ENCODE results near the gene HDAC1. TPM values are rescaled to one million over a fixed set of nuclear protein-coding genes. Genes with fewer than 3 reads are reported as not detected.

HDAC1 gene
- total and polyA plus RNA-seq, 10 of the 15 experiments (the other 5 are each of a cell fraction or from before 2014, with no cell fraction given) = 147 to 331 (median 168) TPM

- TF ChIP-seq ZNF622 (IDR thresholded peaks at IDR 0.05) = no peak
- TF ChIP-seq TCF12 (IDR thresholded peaks at IDR 0.05; ENCODE audit: low read depth, low read length) = no peak
- TF ChIP-seq MYB (IDR thresholded peaks at IDR 0.05; ENCODE audit: borderline replicate concordance, low read depth, low read length) = no peak
- peak; percentile 77; the same call in 1 of the 2 replicates for TF ChIP-seq YY1 (IDR thresholded peaks at IDR 0.05; ENCODE audit: low read depth, low read length)
- no peak for TF ChIP-seq IKZF1 (conservative IDR thresholded peaks at IDR 0.05)
- TF ChIP-seq MYC (IDR thresholded peaks at IDR 0.05; ENCODE audit: insufficient read depth, insufficient read length, insufficient replicate concordance, low read length, severe bottlenecking) = no peak
- no peak for TF ChIP-seq NBN (IDR thresholded peaks at IDR 0.05)
- TF ChIP-seq, protein P1, sequence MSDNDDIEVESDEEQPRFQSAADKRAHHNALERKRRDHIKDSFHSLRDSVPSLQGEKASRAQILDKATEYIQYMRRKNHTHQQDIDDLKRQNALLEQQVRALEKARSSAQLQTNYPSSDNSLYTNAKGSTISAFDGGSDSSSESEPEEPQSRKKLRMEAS (IDR thresholded peaks at IDR 0.05; ENCODE audit: low read depth, low read length) = no peak
- no peak for TF ChIP-seq ZNF274 (IDR thresholded peaks at IDR 0.05; ENCODE audit: insufficient read depth, insufficient read length)
- TF ChIP-seq SP1 (IDR thresholded peaks at IDR 0.05; ENCODE audit: low read depth, low read length) = no peak
- TF ChIP-seq SMAD1 (IDR thresholded peaks at IDR 0.05; ENCODE audit: low read depth, partially characterized antibody) = no peak
- no peak for TF ChIP-seq EZH2 (IDR thresholded peaks at IDR 0.05; ENCODE audit: borderline replicate concordance, control insufficient read depth, low read depth, low read length)
- no peak for TF ChIP-seq FOXM1 (IDR thresholded peaks at IDR 0.05; ENCODE audit: low read depth, low read length)
- no peak for TF ChIP-seq SRF (IDR thresholded peaks at IDR 0.05; ENCODE audit: low read depth in 2 of 2, low read length in 2 of 2)
- TF ChIP-seq NFIC (IDR thresholded peaks at IDR 0.05; ENCODE audit: low read depth, low read length) = no peak
- no peak for TF ChIP-seq MEF2B (IDR thresholded peaks at IDR 0.05; ENCODE audit: partially characterized antibody, poor library complexity, severe bottlenecking)
- TF ChIP-seq, protein P2, sequence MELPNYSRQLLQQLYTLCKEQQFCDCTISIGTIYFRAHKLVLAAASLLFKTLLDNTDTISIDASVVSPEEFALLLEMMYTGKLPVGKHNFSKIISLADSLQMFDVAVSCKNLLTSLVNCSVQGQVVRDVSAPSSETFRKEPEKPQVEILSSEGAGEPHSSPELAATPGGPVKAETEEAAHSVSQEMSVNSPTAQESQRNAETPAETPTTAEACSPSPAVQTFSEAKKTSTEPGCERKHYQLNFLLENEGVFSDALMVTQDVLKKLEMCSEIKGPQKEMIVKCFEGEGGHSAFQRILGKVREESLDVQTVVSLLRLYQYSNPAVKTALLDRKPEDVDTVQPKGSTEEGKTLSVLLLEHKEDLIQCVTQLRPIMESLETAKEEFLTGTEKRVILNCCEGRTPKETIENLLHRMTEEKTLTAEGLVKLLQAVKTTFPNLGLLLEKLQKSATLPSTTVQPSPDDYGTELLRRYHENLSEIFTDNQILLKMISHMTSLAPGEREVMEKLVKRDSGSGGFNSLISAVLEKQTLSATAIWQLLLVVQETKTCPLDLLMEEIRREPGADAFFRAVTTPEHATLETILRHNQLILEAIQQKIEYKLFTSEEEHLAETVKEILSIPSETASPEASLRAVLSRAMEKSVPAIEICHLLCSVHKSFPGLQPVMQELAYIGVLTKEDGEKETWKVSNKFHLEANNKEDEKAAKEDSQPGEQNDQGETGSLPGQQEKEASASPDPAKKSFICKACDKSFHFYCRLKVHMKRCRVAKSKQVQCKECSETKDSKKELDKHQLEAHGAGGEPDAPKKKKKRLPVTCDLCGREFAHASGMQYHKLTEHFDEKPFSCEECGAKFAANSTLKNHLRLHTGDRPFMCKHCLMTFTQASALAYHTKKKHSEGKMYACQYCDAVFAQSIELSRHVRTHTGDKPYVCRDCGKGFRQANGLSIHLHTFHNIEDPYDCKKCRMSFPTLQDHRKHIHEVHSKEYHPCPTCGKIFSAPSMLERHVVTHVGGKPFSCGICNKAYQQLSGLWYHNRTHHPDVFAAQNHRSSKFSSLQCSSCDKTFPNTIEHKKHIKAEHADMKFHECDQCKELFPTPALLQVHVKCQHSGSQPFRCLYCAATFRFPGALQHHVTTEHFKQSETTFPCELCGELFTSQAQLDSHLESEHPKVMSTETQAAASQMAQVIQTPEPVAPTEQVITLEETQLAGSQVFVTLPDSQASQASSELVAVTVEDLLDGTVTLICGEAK (IDR thresholded peaks at IDR 0.05; ENCODE audit: borderline replicate concordance) = peak; percentile 22; the same call in 1 of the 2 replicates
- TF ChIP-seq BHLHE40 (IDR thresholded peaks at IDR 0.05; ENCODE audit: borderline replicate concordance in 1 of 2, low read depth in 2 of 2, low read length in 1 of 2) = no peak
- 0 out of 2 replicates have a peak, but pooled peaks have one; percentile 20 for TF ChIP-seq ATF7 (IDR thresholded peaks at IDR 0.05; ENCODE audit: low read depth)
- TF ChIP-seq, protein P3, sequence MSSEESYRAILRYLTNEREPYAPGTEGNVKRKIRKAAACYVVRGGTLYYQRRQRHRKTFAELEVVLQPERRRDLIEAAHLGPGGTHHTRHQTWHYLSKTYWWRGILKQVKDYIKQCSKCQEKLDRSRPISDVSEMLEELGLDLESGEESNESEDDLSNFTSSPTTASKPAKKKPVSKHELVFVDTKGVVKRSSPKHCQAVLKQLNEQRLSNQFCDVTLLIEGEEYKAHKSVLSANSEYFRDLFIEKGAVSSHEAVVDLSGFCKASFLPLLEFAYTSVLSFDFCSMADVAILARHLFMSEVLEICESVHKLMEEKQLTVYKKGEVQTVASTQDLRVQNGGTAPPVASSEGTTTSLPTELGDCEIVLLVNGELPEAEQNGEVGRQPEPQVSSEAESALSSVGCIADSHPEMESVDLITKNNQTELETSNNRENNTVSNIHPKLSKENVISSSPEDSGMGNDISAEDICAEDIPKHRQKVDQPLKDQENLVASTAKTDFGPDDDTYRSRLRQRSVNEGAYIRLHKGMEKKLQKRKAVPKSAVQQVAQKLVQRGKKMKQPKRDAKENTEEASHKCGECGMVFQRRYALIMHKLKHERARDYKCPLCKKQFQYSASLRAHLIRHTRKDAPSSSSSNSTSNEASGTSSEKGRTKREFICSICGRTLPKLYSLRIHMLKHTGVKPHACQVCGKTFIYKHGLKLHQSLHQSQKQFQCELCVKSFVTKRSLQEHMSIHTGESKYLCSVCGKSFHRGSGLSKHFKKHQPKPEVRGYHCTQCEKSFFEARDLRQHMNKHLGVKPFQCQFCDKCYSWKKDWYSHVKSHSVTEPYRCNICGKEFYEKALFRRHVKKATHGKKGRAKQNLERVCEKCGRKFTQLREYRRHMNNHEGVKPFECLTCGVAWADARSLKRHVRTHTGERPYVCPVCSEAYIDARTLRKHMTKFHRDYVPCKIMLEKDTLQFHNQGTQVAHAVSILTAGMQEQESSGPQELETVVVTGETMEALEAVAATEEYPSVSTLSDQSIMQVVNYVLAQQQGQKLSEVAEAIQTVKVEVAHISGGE (CRISPR knock-in tag; IDR thresholded peaks at IDR 0.05) = no peak
- TF ChIP-seq SMC3 (IDR thresholded peaks at IDR 0.05; ENCODE audit: borderline replicate concordance, low read length) = no peak
- TF ChIP-seq NFXL1 (IDR thresholded peaks at IDR 0.05; ENCODE audit: borderline replicate concordance) = no peak
These were observed 36.5 kb upstream of the HDAC1 start (continued) for GRCh38 chr1:32255072-32256071.

Data from GM12878 (cell line).